ENCODE measurements around the gene ACHE. TPM values are rescaled to one million over a fixed set of nuclear protein-coding genes. Genes with fewer than 3 reads are reported as not detected.

ACHE gene
- total RNA-seq, 1 experiment from 2014 or later = 0.40 TPM

DNA sequence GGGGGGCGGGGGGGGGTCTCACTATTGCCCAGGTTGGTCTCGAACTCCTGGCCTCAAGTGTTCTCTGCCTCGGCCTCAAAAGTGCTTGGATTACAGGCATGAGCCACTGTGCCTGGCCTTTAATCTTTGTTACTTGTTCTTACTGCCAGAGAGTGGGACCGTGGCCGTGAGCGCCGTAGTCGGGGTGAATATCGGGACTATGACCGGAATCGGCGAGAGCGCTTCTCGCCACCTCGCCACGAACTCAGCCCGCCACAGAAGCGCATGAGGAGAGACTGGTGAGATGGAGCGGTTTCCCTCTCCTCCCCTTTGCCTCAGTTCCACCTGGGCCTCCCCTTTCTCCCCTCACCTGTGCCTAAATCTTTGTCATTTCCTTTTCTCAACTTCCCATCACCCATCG is 14.6 kb downstream of the ACHE start:
- Histone ChIP-seq H4K20me1 (ENCODE audit: low read length) (peaks cover 39% of the 10 kb centered on the region), H3K9me3 (ENCODE audit: low read length) (no peaks in the 10 kb centered on the region), H3K27me3 (ENCODE audit: low read length) (no peaks in the 10 kb centered on the region), H3K27ac (ENCODE audit: low read length) (no peak overlapping the region), H3K36me3 (ENCODE audit: low read depth, low read length) (peaks cover 75% of the 10 kb centered on the region), H2AFZ (ENCODE audit: low read length) (no peak overlapping the region), H3K9ac (ENCODE audit: low read length) (no peak overlapping the region), H3K9me2 (replicated peaks; ENCODE audit: low read length) (no peaks in the 10 kb centered on the region), H3K79me2 (ENCODE audit: low read length) (peaks cover 59% of the 10 kb centered on the region), H3K4me3 (ENCODE audit: low read length) (no peak overlapping the region), H3F3A (ENCODE audit: low read length, unreplicated experiment) (no peaks in the 10 kb centered on the region), H3K4me1 (ENCODE audit: insufficient read depth, low read length) (peaks cover 20% of the 10 kb centered on the region), H3K4me2 (ENCODE audit: low read length) (no peak overlapping the region)
- ChIA-PET CTCF (no interaction called here), POLR2A (ENCODE audit: unreplicated experiment) (no interaction called here)
- BruUV-seq (replicated peaks) = no TSS peak
- ATAC-seq (no peak), DNase-seq (no peak)
- intact Hi-C loops (cut with micrococcal nuclease) = no loop called here
- TF ChIP-seq EZH2 (IDR thresholded peaks at IDR 0.05; ENCODE audit: low read length, unreplicated experiment) (no peak), EZH2phosphoT487 (IDR thresholded peaks at IDR 0.05; ENCODE audit: borderline replicate concordance, low read length) (no peak)
- TF ChIP-seq, protein P1, sequence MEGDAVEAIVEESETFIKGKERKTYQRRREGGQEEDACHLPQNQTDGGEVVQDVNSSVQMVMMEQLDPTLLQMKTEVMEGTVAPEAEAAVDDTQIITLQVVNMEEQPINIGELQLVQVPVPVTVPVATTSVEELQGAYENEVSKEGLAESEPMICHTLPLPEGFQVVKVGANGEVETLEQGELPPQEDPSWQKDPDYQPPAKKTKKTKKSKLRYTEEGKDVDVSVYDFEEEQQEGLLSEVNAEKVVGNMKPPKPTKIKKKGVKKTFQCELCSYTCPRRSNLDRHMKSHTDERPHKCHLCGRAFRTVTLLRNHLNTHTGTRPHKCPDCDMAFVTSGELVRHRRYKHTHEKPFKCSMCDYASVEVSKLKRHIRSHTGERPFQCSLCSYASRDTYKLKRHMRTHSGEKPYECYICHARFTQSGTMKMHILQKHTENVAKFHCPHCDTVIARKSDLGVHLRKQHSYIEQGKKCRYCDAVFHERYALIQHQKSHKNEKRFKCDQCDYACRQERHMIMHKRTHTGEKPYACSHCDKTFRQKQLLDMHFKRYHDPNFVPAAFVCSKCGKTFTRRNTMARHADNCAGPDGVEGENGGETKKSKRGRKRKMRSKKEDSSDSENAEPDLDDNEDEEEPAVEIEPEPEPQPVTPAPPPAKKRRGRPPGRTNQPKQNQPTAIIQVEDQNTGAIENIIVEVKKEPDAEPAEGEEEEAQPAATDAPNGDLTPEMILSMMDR (conservative IDR thresholded peaks at IDR 0.05; ENCODE audit: low read depth, low read length) = no peak

DNA sequence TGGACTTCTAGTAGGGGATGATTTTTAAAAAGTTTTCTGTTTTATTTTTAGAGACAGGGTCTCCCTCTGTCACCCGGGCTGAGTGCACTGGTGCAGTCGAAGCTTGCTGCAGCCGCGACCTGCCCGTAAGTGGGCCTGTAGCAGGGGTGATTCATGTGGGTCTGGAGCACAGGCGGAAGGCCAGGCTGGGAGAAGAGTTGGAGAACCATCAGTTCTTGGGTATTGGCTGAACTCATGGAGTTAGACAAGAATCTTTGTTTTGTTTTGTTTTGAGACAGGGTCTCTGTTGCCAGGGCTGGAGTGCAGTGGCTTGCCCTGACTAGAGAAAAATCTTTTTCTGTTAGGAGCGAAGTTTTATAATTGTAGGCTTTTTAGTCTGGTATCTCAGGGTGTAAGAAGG is 15.0 kb downstream of the ACHE start:
- no peak for DNase-seq
- H3K79me2 ChIP-seq (ENCODE audit: low read length) = peaks cover 64% of the 10 kb centered on the region
- H3K27me3 ChIP-seq (ENCODE audit: low read length) = no peaks in the 10 kb centered on the region
- BruUV-seq (replicated peaks) = no TSS peak
- no peak overlapping the region for H3K9ac ChIP-seq (ENCODE audit: low read length)
- no peak overlapping the region for H3K4me3 ChIP-seq (ENCODE audit: low read length)
- no peaks in the 10 kb centered on the region for H3F3A ChIP-seq (ENCODE audit: low read length, unreplicated experiment)
- peaks cover 44% of the 10 kb centered on the region for H4K20me1 ChIP-seq (ENCODE audit: low read length)
- peaks cover 70% of the 10 kb centered on the region for H3K36me3 ChIP-seq (ENCODE audit: low read depth, low read length)
- no peaks in the 10 kb centered on the region for H3K9me3 ChIP-seq (ENCODE audit: low read length)
- no peak for ATAC-seq
- no peak overlapping the region for H3K27ac ChIP-seq (ENCODE audit: low read length)
- ChIA-PET POLR2A (ENCODE audit: unreplicated experiment) (no interaction called here), CTCF (no interaction called here)
- no peak for TF ChIP-seq EZH2 (IDR thresholded peaks at IDR 0.05; ENCODE audit: low read length, unreplicated experiment)
- intact Hi-C loops (cut with micrococcal nuclease) = no loop called here
- H3K9me2 ChIP-seq (replicated peaks; ENCODE audit: low read length) = no peaks in the 10 kb centered on the region
- no peak overlapping the region for H2AFZ ChIP-seq (ENCODE audit: low read length)
- H3K4me2 ChIP-seq (ENCODE audit: low read length) = no peak overlapping the region
- H3K4me1 ChIP-seq (ENCODE audit: insufficient read depth, low read length) = peaks cover 20% of the 10 kb centered on the region

DNA sequence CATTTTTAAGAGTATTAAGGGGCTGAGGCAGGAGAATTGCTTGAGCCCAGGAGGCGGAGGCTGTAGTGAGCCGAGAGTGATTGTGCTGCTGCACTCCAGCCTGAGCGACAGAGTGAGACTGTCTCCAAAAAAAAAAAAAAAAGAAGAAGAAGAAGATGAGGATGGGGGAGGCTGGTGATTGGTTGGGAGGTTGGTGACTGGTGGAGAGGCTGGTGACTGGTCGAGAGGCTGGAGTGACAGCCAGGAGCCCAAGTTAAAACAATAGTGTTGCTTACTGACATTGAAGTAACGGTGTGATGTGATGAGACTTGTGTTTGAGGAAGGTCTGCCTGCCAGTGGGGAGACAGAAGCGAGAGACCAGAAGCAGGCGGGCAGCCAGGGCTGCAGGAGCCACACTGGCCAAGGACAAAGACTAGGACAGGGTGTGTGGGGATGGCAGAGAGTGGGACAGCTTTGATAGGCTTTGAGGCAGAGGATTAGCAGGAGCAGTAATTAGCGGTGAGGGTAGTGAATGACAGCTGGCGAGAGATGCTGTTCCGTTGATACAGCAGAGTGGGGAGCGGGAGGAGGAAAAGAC is 15.9 kb downstream of the ACHE start:
- Histone ChIP-seq H3F3A (ENCODE audit: low read length, unreplicated experiment) (no peaks in the 10 kb centered on the region), H3K4me3 (ENCODE audit: low read length) (no peak overlapping the region), H3K9ac (ENCODE audit: low read length) (no peak overlapping the region), H3K27ac (ENCODE audit: low read length) (no peak overlapping the region), H3K36me3 (ENCODE audit: low read depth, low read length) (peaks cover 64% of the 10 kb centered on the region), H3K4me1 (ENCODE audit: insufficient read depth, low read length) (peaks cover 20% of the 10 kb centered on the region), H4K20me1 (ENCODE audit: low read length) (peaks cover 47% of the 10 kb centered on the region), H2AFZ (ENCODE audit: low read length) (no peak overlapping the region), H3K79me2 (ENCODE audit: low read length) (peaks cover 71% of the 10 kb centered on the region), H3K4me2 (ENCODE audit: low read length) (no peak overlapping the region), H3K27me3 (ENCODE audit: low read length) (no peaks in the 10 kb centered on the region), H3K9me2 (replicated peaks; ENCODE audit: low read length) (no peaks in the 10 kb centered on the region), H3K9me3 (ENCODE audit: low read length) (no peaks in the 10 kb centered on the region)
- intact Hi-C loops (cut with micrococcal nuclease) = no loop called here
- TF ChIP-seq EZH2 (IDR thresholded peaks at IDR 0.05; ENCODE audit: low read length, unreplicated experiment) = no peak
- no peak for TF ChIP-seq EZH2phosphoT487 (IDR thresholded peaks at IDR 0.05; ENCODE audit: borderline replicate concordance, low read length)
- TF ChIP-seq, protein P1 (conservative IDR thresholded peaks at IDR 0.05; ENCODE audit: low read depth, low read length) = no peak
- no peak for ATAC-seq
- DNase-seq = no peak
- no TSS peak for BruUV-seq (replicated peaks)
- ChIA-PET CTCF (no interaction called here), POLR2A (ENCODE audit: unreplicated experiment) (no interaction called here)
